ENCODE data around the gene SNX9.
"Not testable (repeated sequence)": the region's sequence is repeated elsewhere in the genome, so short reads cannot be mapped to it uniquely, and the experiment has no call there.

SNX9 gene

GRCh38 chr6:157832250-157832967, 9.4 kb downstream of the SNX9 start:
- no peak for DNase-seq

- no peak for DNase-seq
Measured at GRCh38 chr6:157834549-157834948, 11.5 kb downstream of the SNX9 start.

- DNase-seq, result no peak
Measured at GRCh38 chr6:157838718-157839430, 15.8 kb downstream of the SNX9 start.

- DNase-seq, result no peak
Measured at GRCh38 chr6:157839606-157840005, 16.6 kb downstream of the SNX9 start.

- DNase-seq, result no peak
Measured at GRCh38 chr6:157840261-157840660, 17.2 kb downstream of the SNX9 start.

GRCh38 chr6:157840776-157841175, 17.7 kb downstream of the SNX9 start:
- DNase-seq, result no peak

GRCh38 chr6:157841211-157841840, 18.3 kb downstream of the SNX9 start:
- DNase-seq, result no peak

- no peak for DNase-seq
Measured at GRCh38 chr6:157842212-157842611, 19.2 kb downstream of the SNX9 start.

- DNase-seq, result not testable (repeated sequence)
Measured at GRCh38 chr6:157844196-157844595, 21.1 kb downstream of the SNX9 start.

- DNase-seq, result no peak
Measured at GRCh38 chr6:157845493-157846259, 22.6 kb downstream of the SNX9 start.

GRCh38 chr6:157847846-157848245, 24.8 kb downstream of the SNX9 start:
- no peak for DNase-seq

GRCh38 chr6:157848693-157849092, 25.6 kb downstream of the SNX9 start:
- no peak for DNase-seq

GRCh38 chr6:157849288-157850017, 26.4 kb downstream of the SNX9 start:
- no peak for DNase-seq

- no peak for DNase-seq
Measured at GRCh38 chr6:157850030-157850429, 27.0 kb downstream of the SNX9 start.

- no peak for DNase-seq
Measured at GRCh38 chr6:157853018-157853805, 30.2 kb downstream of the SNX9 start.

- no peak for DNase-seq
Measured at GRCh38 chr6:157853902-157854502, 31.0 kb downstream of the SNX9 start.

- no peak for DNase-seq
Measured at GRCh38 chr6:157855325-157855724, 32.3 kb downstream of the SNX9 start.

GRCh38 chr6:157855804-157856203, 32.8 kb downstream of the SNX9 start:
- not testable (repeated sequence) for DNase-seq

GRCh38 chr6:157858664-157859063, 35.6 kb downstream of the SNX9 start:
- not testable (repeated sequence) for DNase-seq

- no peak for DNase-seq
Measured at GRCh38 chr6:157859775-157860504, 36.9 kb downstream of the SNX9 start.

All from NCI-H2081 treated with DMSO at 0.1 percent for 48 hours (cell line).